Measurements from ENCODE around the gene TCFL5.

TCFL5 gene

GRCh38 chr20:62895539-62895938, 33.9 kb upstream of the TCFL5 start:
- DNase-seq (ENCODE audit: low read depth): no peak

- no peak for DNase-seq (ENCODE audit: low read depth)
These were observed 32.6 kb upstream of the TCFL5 start for GRCh38 chr20:62894261-62894660.

- DNase-seq (ENCODE audit: low read depth): no peak
These were observed 32.1 kb upstream of the TCFL5 start for GRCh38 chr20:62893700-62894099.

- DNase-seq (ENCODE audit: low read depth): no peak
These were observed 31.0 kb upstream of the TCFL5 start for GRCh38 chr20:62892348-62893304.

GRCh38 chr20:62891111-62891510, 29.5 kb upstream of the TCFL5 start:
- DNase-seq (ENCODE audit: low read depth): no peak

GRCh38 chr20:62890444-62890843, 28.8 kb upstream of the TCFL5 start:
- DNase-seq (ENCODE audit: low read depth): no peak

GRCh38 chr20:62889871-62890270, 28.2 kb upstream of the TCFL5 start:
- DNase-seq (ENCODE audit: low read depth): no peak

- no peak for DNase-seq (ENCODE audit: low read depth)
These were observed 27.8 kb upstream of the TCFL5 start for GRCh38 chr20:62889411-62889810.

- no peak for DNase-seq (ENCODE audit: low read depth)
These were observed 27.3 kb upstream of the TCFL5 start for GRCh38 chr20:62888910-62889309.

GRCh38 chr20:62888406-62888805, 26.8 kb upstream of the TCFL5 start:
- DNase-seq (ENCODE audit: low read depth): no peak

GRCh38 chr20:62887860-62888239, 26.2 kb upstream of the TCFL5 start:
- DNase-seq (ENCODE audit: low read depth): no peak

- DNase-seq (ENCODE audit: low read depth): peak; percentile 81
These were observed 25.7 kb upstream of the TCFL5 start for GRCh38 chr20:62887152-62887859.

GRCh38 chr20:62886709-62887058, 25.1 kb upstream of the TCFL5 start:
- no peak for DNase-seq (ENCODE audit: low read depth)

GRCh38 chr20:62885896-62886708, 24.5 kb upstream of the TCFL5 start:
- DNase-seq (ENCODE audit: low read depth): no peak

- no peak for DNase-seq (ENCODE audit: low read depth)
These were observed 23.6 kb upstream of the TCFL5 start for GRCh38 chr20:62885046-62885895.

GRCh38 chr20:62884556-62884955, 22.9 kb upstream of the TCFL5 start:
- no peak for DNase-seq (ENCODE audit: low read depth)

GRCh38 chr20:62882426-62882825, 20.8 kb upstream of the TCFL5 start:
- no peak for DNase-seq (ENCODE audit: low read depth)

- DNase-seq (ENCODE audit: low read depth): no peak
These were observed 20.2 kb upstream of the TCFL5 start for GRCh38 chr20:62881662-62882395.

GRCh38 chr20:62880935-62881661, 19.5 kb upstream of the TCFL5 start:
- no peak for DNase-seq (ENCODE audit: low read depth)

All from stromal cell of bone marrow (primary cell).